Ovary (tissue), 10 donors: Measurements from ENCODE around the gene MICU2. TPM values are rescaled to one million over a fixed set of nuclear protein-coding genes. Genes with fewer than 3 reads are reported as not detected.

Experiments
- DNase-seq, 5 donors: peaks; one replicate each; pipeline ENCODE4 v3.0.0-alpha.2; 2019 to 2020
- H3K27ac ChIP-seq, 2 donors: fragments of 200-600 bp; one replicate each; pipeline versions ENCODE4 v1.5.1 to v1.8.0; 2019 to 2022
- H3K27me3 ChIP-seq: fragments of 200-600 bp; one replicate; pipeline ENCODE4 v1.8.0; 2022
- H3K36me3 ChIP-seq: fragments of 200-600 bp; sonication (generic); one replicate; pipeline ENCODE4 v1.5.1; 2019
- H3K4me1 ChIP-seq: one replicate; pipeline ENCODE4 v1.8.1; 2013; ENCODE audit warnings: mild to moderate bottlenecking, moderate library complexity; ENCODE audit not compliant: insufficient read depth
- H3K4me3 ChIP-seq: fragments of 200-600 bp; sonication (generic); one replicate; pipeline ENCODE4 v1.5.1; 2017
- H3K9me3 ChIP-seq, 2 donors: fragments of 200-600 bp in 1 of 2; sonication (generic) in 1 of 2; one replicate each; pipeline versions ENCODE4 v1.5.1 to v1.8.1; 2013 to 2019; ENCODE audit warnings: mild to moderate bottlenecking in 1 of 2, moderate library complexity in 1 of 2
- EP300 ChIP-seq: sonication (generic); formaldehyde crosslinking; IDR thresholded peaks from one replicate; pipeline ENCODE4 v1.6.1; 2017; ENCODE audit warnings: antibody characterized with exemption
- POLR2A ChIP-seq: fragments of 450-650 bp; IDR thresholded peaks from one replicate; pipeline ENCODE4 v1.6.1; 2017; ENCODE audit warnings: antibody characterized with exemption, mild to moderate bottlenecking, moderate library complexity
- WGBS, 3 donors: extraction: QIAGEN DNeasy Blood & Tissue Kit in 1 of 3; methylation state at CpG; one replicate each; pipeline versions ENCODE4 v1.1.5 to v1.1.7; 2013 to 2017; 5-methylcytosine and 5-hydroxymethylcytosine counted together
- intact Hi-C, 4 donors: fragments of 100-400 bp; cut with DNase I; formaldehyde crosslinking; loops; one replicate each; pipeline versions ENCODE4 v1.11.0 to v1.15.1; 2022 to 2023
- long read RNA-seq, 3 donors: library from polyadenylated mRNA in 2 of 3; unstranded in 2 of 3; transcript quantifications; one replicate each; pipeline ENCODE4 v2.0.0 and lab custom pipeline, GENCODE V29; 2021 to 2026
- polyA plus RNA-seq, 2 donors: library from polyadenylated mRNA; stranded (reverse); fragments of 200-250 nt in 1 of 2; fragments of 350-450 nt in 1 of 2; fragmentation: Illumina TruSeq in 1 of 2; extraction: RNeasy Lipid Tissue Mini Kit (QIAGEN cat#74804) in 1 of 2; gene quantifications; one replicate each; pipeline ENCODE4 v1.2.3, GENCODE V29; 2013 to 2014
- total RNA-seq, 7 donors: library from RNA; depleted of rRNA in 2 of 7; stranded (reverse); fragments of >200 nt in 2 of 7; fragmentation: NEBNext Ultra II Directional in 3 of 7; extraction: Animal tissue kit (Norgen Biotek cat#: 25700) in 3 of 7; gene quantifications; one replicate each; pipeline versions ENCODE4 v1.1.0 to v1.2.4, GENCODE V29; 2016 to 2023
- TF ChIP-seq, protein P1 (sequence below), 3 donors: fragments of 450-650 bp in 2 of 3; fragments of 200-600 bp in 1 of 3; IDR thresholded peaks; one replicate each; pipeline versions ENCODE4 v1.5.1 to v1.8.0; 2016 to 2022; ENCODE audit warnings: antibody characterized with exemption in 3 of 3, mild to moderate bottlenecking in 1 of 3
- donor health status: DM: no; HTN: no; CAD: no; lungs with moderate emphysema.
- donor health status: DM: no; HTN: no; CAD: no.
- donor health status: Bipolar disorder and iron deficiency.
- donor health status: DM: yes; HTN: yes; CAD: no.
- donor health status: DM: no; HTN: no; CAD: no.
- donor health status: DM: yes; HTN: yes; CAD: no.

MICU2 gene, protein sequence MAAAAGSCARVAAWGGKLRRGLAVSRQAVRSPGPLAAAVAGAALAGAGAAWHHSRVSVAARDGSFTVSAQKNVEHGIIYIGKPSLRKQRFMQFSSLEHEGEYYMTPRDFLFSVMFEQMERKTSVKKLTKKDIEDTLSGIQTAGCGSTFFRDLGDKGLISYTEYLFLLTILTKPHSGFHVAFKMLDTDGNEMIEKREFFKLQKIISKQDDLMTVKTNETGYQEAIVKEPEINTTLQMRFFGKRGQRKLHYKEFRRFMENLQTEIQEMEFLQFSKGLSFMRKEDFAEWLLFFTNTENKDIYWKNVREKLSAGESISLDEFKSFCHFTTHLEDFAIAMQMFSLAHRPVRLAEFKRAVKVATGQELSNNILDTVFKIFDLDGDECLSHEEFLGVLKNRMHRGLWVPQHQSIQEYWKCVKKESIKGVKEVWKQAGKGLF
- total RNA-seq (10 to 100 TPM; 23.2 to 82.1 (median 32.8) TPM), polyA plus RNA-seq (10 to 100 TPM; 25.8 to 31.4 TPM)
- long read RNA-seq, donor 1, transcript MICU2-201 (12 exons, 1,920 nt) = major isoform, 103 of 121 reads
- long read RNA-seq, donor 1, partial matches to known transcripts = 5 of 121 reads
- long read RNA-seq, donor 1, other reads (novel, unspliced or antisense) = 13 of 121 reads
- long read RNA-seq, donor 2, transcript MICU2-201 (12 exons, 1,920 nt) = major isoform, 18 of 20 reads
- long read RNA-seq, donor 2, partial matches to known transcripts = 0 of 20 reads
- long read RNA-seq, donor 2, other reads (novel, unspliced or antisense) = 0 of 20 reads
- long read RNA-seq, donor 3, transcript MICU2-201 (12 exons, 1,920 nt) = major isoform, 41 of 49 reads
- long read RNA-seq, donor 3, partial matches to known transcripts = 0 of 49 reads
- long read RNA-seq, donor 3, other reads (novel, unspliced or antisense) = 8 of 49 reads

DNA sequence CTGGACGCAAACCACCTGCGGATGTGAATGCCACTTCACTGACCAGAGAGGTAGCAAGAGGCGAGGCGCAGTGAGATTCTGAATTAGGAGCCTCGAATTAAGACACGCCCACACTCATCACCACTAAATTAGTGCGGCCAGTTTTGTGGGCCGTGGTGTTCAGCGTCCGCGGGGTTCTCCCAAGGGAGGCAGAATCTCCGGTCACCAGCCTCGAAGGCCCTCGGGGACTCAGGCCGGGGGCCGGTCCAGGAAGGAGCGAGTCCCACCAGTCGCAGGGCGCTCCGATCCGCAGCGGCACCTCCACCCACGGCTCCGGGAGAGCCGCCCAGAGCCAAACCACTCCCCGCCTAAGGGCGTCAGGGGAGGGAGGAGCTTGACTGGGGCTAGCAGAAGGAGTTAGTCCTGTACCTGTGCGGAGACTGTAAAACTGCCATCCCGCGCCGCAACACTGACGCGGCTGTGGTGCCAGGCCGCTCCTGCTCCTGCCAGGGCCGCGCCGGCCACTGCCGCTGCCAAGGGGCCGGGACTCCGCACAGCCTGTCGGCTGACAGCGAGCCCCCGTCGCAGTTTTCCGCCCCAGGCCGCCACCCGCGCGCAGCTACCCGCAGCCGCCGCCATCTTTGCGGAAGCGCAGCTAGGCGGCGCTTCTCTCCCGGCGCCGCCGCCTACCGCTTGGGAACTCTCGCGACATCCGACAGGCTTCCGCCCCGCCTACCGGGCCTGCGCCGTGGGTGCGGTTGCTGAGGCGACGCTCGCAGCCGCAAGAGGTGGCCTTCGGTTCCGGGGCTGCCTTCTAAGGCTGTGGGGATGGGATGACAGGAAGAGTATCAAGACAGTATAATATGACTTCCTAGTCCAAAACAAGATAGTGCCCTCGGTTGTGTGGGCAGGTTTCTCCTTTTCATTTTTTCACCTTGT, at the start of gene MICU2:
TSS of gene MICU2 (minus strand) at position 640 of the 918 bp plus-strand sequence. CDS start at position 618, 22 bp downstream.
- Histone ChIP-seq H3K9me3 (no peaks in the 10 kb centered on the region), H3K4me1 (peaks cover 3% of the 10 kb centered on the region), H3K4me3 (peak within 1 kb of the TSS; percentile 82), H3K27ac (peak within 1 kb of the TSS; percentile 95 to 96), H3K36me3 (no peaks in the 10 kb centered on the region), H3K27me3 (no peaks in the 10 kb centered on the region)
- DNase-seq = peak; percentile 92 to 96 (median 94)
- WGBS, 3 donors = 0 to 1% (median 0%) methylated on average over 51 to 77 of the region's 77 CpGs
- intact Hi-C loops = no loop called here
- TF ChIP-seq, protein P1, sequence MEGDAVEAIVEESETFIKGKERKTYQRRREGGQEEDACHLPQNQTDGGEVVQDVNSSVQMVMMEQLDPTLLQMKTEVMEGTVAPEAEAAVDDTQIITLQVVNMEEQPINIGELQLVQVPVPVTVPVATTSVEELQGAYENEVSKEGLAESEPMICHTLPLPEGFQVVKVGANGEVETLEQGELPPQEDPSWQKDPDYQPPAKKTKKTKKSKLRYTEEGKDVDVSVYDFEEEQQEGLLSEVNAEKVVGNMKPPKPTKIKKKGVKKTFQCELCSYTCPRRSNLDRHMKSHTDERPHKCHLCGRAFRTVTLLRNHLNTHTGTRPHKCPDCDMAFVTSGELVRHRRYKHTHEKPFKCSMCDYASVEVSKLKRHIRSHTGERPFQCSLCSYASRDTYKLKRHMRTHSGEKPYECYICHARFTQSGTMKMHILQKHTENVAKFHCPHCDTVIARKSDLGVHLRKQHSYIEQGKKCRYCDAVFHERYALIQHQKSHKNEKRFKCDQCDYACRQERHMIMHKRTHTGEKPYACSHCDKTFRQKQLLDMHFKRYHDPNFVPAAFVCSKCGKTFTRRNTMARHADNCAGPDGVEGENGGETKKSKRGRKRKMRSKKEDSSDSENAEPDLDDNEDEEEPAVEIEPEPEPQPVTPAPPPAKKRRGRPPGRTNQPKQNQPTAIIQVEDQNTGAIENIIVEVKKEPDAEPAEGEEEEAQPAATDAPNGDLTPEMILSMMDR (IDR thresholded peaks at IDR 0.05) = peak; percentile 9 to 63 (median 55)
- TF ChIP-seq EP300 (no peak), POLR2A (peak; percentile 88)

DNA sequence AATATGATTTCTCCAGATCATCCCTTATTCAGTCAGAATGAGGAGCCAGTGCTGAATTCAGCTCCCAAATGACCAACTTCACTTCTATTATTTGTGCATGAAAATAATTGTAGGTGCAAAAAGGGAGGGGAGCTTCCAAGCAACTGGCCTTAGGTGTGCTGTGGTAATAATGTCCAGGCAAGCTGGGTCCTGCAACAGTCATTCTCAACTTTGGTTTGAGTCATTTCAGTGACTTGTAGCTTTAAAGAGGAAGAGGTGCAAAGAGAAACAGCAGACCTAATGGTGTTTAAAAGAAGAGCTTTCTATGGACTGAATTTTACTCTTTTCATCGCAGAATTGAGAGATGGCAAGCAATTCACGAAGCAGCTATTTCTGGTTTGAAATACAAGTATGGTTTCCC, 37.7 kb upstream of the MICU2 start:
- Histone ChIP-seq H3K27ac (no peak overlapping the region), H3K36me3 (no peaks in the 10 kb centered on the region), H3K9me3 (no peaks in the 10 kb centered on the region), H3K4me1 (no peaks in the 10 kb centered on the region), H3K4me3 (no peak overlapping the region), H3K27me3 (no peaks in the 10 kb centered on the region)
- intact Hi-C loops = loop anchor here in 1 of 4 donors (10.0 kb wide), 1 partner anchor 1113 kb away; no protein-coding TSS in a partner anchor
- WGBS, 3 donors = 80 to 85% (median 83%) methylated on average over 2 of the region's 2 CpGs
- no peak for DNase-seq
- no peak for TF ChIP-seq POLR2A
- TF ChIP-seq, protein P1 (IDR thresholded peaks at IDR 0.05) = no peak
- TF ChIP-seq EP300 = no peak

DNA sequence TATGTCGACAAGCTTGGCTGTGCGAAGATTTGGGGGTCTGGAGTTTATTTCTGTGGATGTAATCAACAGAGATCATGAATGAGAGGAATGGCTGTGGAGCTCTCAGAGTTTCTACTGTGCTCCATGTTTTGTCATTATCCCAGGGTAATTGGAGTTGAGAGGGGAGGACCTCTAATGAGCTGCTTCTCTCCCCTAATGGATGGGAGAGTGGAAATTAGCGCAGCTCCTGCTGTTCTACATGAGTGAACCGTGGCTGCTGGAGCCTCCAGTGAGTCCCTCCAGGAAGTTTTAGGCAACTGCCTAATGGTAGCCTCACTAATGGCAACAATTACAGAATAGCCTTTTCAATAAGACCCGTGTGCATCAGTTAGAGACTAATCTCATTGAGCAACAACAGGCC, 35.6 kb upstream of the MICU2 start:
- Histone ChIP-seq H3K27me3 (no peaks in the 10 kb centered on the region), H3K4me3 (no peak overlapping the region), H3K27ac (no peak overlapping the region), H3K36me3 (no peaks in the 10 kb centered on the region), H3K9me3 (no peaks in the 10 kb centered on the region), H3K4me1 (no peaks in the 10 kb centered on the region)
- intact Hi-C loops = loop anchor here in 2 of 4 donors (5.0 to 10.0 kb wide), 2 partner anchors 1113 to 1115 kb away; no protein-coding TSS in a partner anchor
- no peak for DNase-seq
- WGBS, 3 donors = 76 to 86% (median 81%) methylated on average over 5 of the region's 5 CpGs
- TF ChIP-seq POLR2A = no peak

DNA sequence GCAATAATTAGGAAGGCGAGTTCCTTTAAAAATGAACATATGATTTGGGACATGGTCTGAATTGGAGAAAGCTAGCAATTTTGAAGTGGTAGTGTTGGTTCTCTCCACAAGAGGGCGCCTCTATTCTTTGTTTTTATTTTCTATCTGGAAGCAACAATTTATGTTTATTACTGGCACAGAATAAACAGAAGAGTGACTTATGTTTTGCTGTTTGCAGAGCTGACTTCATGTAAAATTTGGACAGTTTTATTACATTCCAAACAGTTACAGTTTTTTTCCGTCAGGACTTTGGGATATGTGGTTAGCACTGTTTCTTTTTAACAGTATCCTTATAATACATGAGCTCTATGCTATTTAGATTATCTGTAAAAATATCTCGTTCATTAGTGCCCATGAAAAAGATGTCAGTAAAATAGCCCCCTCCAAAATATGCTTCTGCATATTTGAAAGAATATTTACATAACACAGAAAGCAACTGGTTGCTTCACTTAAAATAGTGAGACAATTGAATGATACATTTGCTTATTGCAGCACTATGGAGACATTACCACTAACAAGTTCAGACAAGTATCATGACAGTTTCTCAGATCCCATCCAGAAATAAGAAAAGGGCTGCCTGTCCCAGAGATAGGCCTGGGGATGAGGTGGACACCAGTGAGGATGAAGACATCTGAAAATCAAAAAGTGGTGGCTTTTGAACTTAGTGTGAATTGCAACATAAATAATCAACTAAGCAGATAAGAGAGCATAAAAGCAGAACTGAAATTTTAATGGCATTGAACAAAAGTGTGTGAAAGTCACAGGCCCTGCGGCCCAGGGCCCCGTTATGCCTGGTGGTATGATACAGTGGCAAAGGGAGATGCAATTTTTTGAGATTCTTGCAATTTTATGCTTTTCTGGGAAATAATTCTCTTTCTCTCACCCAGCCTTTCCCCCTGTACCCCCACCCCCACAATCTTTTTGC, 34.6 kb upstream of the MICU2 start:
- Histone ChIP-seq H3K9me3 (no peaks in the 10 kb centered on the region), H3K36me3 (no peaks in the 10 kb centered on the region), H3K4me1 (no peaks in the 10 kb centered on the region), H3K4me3 (no peak overlapping the region), H3K27ac (no peak overlapping the region), H3K27me3 (no peaks in the 10 kb centered on the region)
- no peak for DNase-seq
- TF ChIP-seq EP300 (no peak), POLR2A (no peak)
- TF ChIP-seq, protein P1 (IDR thresholded peaks at IDR 0.05) = peak; percentile 22 to 54 (median 40)
- intact Hi-C loops = loop anchor here in 2 of 4 donors (5.0 to 10.0 kb wide), 2 partner anchors 1114 to 1116 kb away; no protein-coding TSS in a partner anchor
- WGBS, 3 donors = 37 to 42% (median 40%) methylated on average over 6 of the region's 6 CpGs
